Daoy (cell line): Measurements from ENCODE around the gene SUPT4H1. TPM values are rescaled to one million over a fixed set of nuclear protein-coding genes. Genes with fewer than 3 reads are reported as not detected.
A peak's percentile ranks its signal among the peaks of the same experiment; 100 is the strongest.

Experiments used
- DNase-seq: peaks from one replicate; pipeline ENCODE4 v3.0.0-alpha.2; 2015; ENCODE audit warnings: low read depth
- total RNA-seq: library from RNA; depleted of rRNA; stranded (reverse); fragments of >200 nt; shearing (Covaris generic); gene quantifications from 2 replicates; pipeline ENCODE4 v1.2.3, GENCODE V29; 2014; rRNA removed

Gene SUPT4H1
- total RNA-seq, 1 experiment from 2014 or later, result 50.2 TPM

DNA sequence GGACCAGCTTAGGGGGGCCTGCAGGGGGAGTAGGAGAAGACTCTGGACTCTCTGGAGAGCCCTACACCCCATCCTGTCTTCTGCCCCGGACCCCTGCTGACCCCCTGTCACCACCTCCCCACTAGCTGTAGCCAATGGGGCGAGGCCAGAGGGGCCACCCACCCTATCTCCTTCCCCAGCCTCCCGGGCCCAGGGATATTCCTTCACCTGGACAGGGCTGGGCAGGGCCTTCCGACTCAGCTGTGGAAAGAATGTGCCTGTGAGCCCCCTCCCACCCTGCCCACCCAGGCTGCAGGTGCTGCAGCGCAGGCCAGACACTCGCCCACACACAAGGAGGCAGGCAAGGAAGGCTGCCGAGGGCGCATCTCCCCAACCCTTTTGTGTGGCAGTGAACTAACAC lies 46.4 kb downstream of the SUPT4H1 start:
- DNase-seq, result no peak

DNA sequence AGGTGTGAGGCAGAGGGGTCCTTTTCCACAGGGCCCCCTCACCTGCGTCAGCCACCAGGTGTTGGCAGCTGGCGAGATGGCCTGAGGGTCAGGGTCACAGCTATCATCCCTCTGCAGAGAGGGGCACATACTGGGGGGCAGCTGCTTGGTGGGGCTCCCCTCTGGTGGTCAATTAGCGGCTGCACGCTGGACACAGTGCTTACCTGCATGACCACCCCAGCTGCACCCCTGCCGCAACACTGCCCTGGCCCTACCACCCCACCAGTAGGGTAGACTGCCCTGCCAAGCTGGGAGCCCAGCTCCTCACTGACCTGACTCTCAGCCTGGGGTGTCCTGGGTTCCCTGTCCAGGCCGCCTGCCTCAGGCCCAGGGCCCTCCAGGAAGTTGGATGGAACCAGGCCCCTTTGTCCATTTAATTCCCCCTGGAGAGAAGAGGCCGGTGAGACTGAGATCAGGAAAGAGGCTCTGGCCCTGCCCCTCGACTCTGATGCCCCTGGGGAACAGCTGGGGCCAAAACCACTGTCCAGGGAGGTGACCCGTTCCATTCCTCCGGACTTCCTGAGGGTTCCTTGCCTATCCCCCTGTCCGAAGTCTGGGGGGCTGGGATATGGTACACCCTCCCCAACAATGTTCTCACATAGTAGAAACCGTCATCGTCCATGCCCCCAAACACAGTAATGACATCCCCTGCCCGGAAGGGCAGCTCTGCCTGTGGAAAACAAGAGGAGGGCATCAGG lies 47.1 kb downstream of the SUPT4H1 start:
- DNase-seq, result no peak

DNA sequence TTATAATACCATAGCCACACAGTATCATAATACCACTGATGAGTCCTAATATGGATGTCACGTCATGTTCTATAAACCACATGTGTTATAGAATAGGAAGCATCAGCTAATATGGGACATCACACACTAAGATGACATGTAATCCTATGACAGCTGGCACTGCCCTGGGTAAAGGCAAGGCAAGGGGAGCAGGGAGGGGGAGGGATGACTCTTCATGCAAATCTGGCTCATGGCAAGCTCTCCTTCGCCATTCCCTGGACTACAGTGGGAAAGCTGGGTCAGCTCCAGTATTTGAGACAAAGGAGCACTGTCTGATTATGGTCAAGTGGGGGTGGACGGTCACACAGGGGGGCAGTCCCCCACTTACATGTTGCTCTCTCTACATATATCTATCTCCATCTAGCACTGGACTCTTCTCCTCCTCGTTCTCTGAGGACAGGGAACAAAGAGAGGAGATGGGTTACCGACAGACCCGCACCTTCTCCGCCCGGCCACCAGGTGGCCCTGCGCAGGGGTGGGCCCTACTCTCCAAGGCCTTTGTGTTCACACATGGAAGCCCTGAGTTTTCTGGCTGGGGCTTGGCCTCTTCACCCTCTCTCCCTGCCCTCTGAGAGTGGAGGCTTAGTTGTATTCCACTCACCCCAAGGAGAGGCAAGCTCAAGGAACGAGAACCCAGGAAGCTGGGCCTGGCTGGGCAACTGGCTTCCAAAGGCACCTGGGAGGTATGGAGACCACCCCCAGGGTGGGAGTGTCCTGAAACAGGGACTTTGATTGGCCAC lies 47.8 kb downstream of the SUPT4H1 start:
- peak; percentile 52 for DNase-seq

DNA sequence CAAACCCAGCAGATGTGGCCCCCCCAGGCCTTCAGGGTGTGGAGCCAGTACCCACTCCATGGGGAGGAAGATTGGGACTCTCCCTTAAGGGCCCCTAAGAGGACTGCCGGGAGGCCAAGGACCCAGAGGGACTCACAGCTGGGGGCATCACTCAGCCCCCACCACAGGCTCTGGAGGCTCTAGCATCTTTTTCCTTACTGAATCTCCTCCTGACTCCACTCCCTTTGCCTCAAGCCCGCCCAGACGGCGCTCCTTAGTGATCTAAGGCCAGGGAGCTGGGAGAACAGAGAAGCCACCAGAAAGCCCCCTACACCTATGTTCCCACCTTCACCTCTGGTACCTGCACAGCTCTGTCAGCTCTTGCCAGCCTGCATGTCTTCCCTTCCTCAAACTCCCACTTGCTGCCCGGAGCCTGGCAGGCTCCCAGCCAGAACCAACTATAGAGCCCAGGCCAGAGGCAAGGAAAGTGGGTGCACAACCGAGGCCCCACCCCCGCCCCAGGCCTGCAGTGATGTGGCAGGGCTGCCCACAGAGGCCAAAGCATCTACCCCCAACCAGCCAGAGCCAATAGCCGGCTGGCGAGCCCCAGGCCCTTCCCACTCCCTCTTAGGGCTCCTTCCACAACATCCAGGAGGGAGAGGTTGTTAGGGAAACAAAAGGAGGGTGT lies 48.9 kb downstream of the SUPT4H1 start:
- no peak for DNase-seq

DNA sequence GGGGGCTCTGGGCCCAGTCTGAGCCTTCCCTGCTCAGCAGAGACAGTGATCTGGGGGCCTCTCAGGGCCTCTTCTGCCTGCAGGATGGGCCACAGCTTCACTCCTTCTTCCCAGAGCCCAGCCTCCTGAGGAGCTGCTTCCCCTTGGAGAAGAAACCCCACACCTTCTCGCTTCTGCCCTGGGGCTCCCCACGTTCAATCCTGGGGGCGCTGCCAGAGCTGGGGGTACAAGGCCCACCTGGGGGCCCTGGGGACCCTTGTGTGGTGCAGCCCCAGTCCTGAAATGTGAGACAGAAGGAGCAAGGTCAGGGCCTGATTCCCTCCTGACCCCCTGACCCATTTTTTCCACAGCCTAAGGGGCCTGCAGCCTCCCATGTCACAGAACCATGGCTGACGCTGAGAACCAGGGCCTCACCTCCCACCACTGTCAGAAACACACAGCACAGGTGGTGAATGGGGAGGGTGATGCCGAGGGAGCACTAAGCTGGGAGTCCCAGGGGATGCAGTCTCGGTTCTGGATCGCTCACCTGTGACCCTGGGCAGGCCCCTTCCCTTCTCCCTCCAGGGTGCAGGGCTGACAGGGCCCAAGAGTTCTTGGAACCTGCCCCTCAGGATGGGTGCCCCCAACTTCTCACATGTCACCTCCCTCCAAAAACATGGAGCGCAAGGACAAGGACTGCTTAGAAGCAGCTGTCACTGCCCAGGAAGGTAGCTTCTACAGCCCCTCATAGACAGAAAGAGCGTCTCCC lies 49.7 kb downstream of the SUPT4H1 start:
- DNase-seq, result no peak

DNA sequence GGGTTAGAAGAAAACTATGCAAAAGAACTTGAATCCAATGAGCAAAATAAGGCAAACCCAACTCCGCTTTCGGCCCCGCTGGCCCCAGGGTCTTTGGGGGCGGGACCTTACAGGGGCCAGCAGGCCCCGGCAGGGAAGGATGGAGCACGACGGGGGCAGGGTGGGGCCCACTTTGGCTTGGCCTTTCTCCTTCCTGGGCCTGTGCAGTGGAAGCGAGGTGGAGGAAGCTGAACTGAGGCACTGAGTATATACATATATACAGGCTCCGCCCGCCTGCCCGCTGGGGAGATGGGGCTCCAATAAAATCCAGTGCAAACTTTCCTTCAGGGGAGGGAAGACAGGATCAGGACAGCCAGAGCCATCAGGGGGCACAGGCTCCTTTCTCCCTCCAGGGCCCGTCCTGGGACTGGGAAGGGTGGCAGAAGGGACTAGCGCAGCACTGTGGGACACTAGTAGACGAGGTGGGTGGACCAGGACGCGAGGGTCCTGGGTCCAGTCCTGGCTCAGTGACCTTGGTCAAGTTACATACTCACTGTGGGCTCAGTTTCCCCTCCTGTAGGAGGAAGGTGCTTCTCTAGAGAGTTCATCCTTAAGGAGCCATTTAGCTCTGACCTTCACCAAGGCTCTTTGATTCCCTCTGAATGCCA lies 50.4 kb downstream of the SUPT4H1 start:
- no peak for DNase-seq

DNA sequence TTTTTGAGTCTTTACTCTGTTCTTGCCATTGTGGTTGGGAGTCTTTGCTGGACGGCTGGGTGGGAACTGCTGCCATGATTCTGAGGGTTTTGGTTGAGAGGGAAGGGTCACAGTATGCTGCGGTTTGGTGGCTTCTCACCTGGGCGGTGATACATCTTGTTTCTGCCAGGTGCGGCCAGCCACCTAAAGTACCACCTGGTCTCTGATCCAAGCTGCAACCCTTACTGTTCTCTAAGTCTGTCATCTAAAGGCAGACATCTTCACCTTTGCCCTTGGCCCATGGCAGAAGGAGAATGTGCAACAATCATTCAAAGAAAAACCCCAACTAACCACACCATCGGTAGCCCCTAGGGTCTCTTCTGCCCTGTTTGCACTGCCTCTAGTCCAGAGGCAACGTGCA lies 51.7 kb downstream of the SUPT4H1 start:
- no peak for DNase-seq

Other genes starting within 250 kb of the SUPT4H1 start
- 0.06 TPM in 1 of 2 replicates, not detected in the other for gene OR4D1, start 203.8 kb downstream of the SUPT4H1 start, total RNA-seq
- not detected in 2 replicates for gene OR4D2, start 185.2 kb downstream of the SUPT4H1 start, total RNA-seq
- not detected in 2 replicates for gene EPX, start 159.5 kb downstream of the SUPT4H1 start, total RNA-seq
- 3.3 and 16.3 TPM in 2 replicates for gene MKS1, start 132.9 kb downstream of the SUPT4H1 start, total RNA-seq
- 0.06 TPM in 1 of 2 replicates, not detected in the other for gene LPO, start 113.6 kb downstream of the SUPT4H1 start, total RNA-seq
- gene MPO, start 71.3 kb downstream of the SUPT4H1 start, total RNA-seq, result not detected in 2 replicates
- under 0.01 and 0.33 TPM in 2 replicates for gene TSPOAP1, start 23.4 kb downstream of the SUPT4H1 start, total RNA-seq
- 0.57 and 1.5 TPM in 2 replicates for gene RNF43, start 65.3 kb upstream of the SUPT4H1 start, total RNA-seq
- 0.06 TPM in 1 of 2 replicates, not detected in the other for gene HSF5, start 136.2 kb upstream of the SUPT4H1 start, total RNA-seq
- gene MTMR4, start 162.4 kb upstream of the SUPT4H1 start, total RNA-seq, result 19.9 and 27.6 TPM in 2 replicates